SK-N-MC (cell line): ENCODE data around the gene GSTM1.

Source experiments
- EZH2 ChIP-seq: fragments of 200-600 bp; sonication (generic); IDR thresholded peaks from one replicate; pipeline ENCODE4 v1.6.1; 2017; ENCODE audit warnings: antibody characterized with exemption
- POLR2AphosphoS5 ChIP-seq: IDR thresholded peaks from 2 replicates; pipeline ENCODE4 v1.6.1; 2012; ENCODE audit warnings: mild to moderate bottlenecking, low read depth, low read length, borderline replicate concordance

DNA sequence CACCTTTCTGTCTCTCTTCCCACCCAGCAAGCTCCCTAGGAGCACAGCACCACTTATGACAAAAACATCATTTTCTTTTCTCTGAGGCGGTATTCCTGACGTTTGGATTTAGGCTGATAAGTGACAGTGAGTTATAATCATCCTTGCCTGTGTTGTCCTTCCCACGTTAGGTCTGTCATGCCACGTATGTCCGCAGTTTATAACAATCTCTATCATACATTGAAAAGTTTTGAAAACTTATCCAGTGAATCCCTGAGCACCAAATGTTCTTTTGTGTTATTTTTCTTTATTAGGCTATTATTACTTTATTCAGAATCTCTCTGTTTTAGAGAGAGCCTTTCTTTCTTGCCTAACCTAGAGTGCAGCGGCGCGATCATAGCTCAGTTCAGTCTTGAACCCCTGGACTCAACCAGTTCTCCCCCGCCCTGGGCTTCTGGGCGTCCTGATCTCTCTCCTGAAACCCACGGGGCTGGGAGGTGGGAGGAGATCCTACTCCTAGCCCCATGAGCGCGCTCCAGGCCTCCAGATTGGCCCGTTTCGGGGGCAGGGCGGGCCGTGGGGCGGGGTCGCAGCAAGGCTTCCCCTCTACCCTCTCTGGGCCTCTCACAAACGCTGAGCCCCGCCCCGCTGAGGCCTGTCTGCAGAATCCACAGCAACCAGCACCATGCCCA lies 20.0 kb upstream of the GSTM1 start, which contains the start of gene GSTM2:
- TF ChIP-seq POLR2AphosphoS5 (peak; percentile 70), EZH2 (no peak)
